K562 (cell line): ENCODE results near the gene FOCAD. TPM values are rescaled to one million over a fixed set of nuclear protein-coding genes. Genes with fewer than 3 reads are reported as not detected.

Experiments
- ATAC-seq: fragments of 200-7000 bp; cut with Tn5 transposase; 3 replicates; pipeline ENCODE4 v1.9.1; 2020; ENCODE audit warnings: moderate library complexity
- BruUV-seq: library from RNA; stranded (reverse); fragments of 400-500 nt; replicated peaks from 2 replicates; lab custom pipeline; 2021; lab: Mats Ljungman, UMichigan
- CTCF ChIA-PET: fragments of 300-600 bp; formaldehyde crosslinking; extraction: SDS; loops from one replicate; lab custom pipeline; 2021; ENCODE audit warnings: low intra/inter-chr PET ratio; lab: Yijun Ruan, JAX
- POLR2A ChIA-PET: fragments of 300-600, 350-650 bp; sonication (Branson Sonifier 250); formaldehyde crosslinking; extraction: SDS; loops from one replicate; lab custom pipeline; 2021; ENCODE audit warnings: antibody characterized with exemption, inconsistent platforms; lab: Yijun Ruan, JAX
- DNase-seq, 4 experiments: peaks; one replicate each; pipeline versions ENCODE4 v3.0.0 to v3.0.0-alpha.2; 2011 to 2018; ENCODE audit warnings: low spot score in 3 of 4, mixed read lengths in 3 of 4; ENCODE audit errors: extremely low read depth in 1 of 4
- FAIRE-seq: peaks from 2 replicates; lab custom pipeline; 2011; peaks lifted over from hg19 to GRCh38; lab: Jason Lieb, UNC
- H2AFZ ChIP-seq: 2 replicates; pipeline ENCODE4 v1.6.0; 2011; ENCODE audit warnings: low read depth, low read length, control low read depth, inconsistent platforms
- H3K27ac ChIP-seq: fragments of 200-600 bp; 3 replicates; pipeline ENCODE4 v1.8.0; 2011; ENCODE audit warnings: low read depth, mild to moderate bottlenecking, control low read depth, inconsistent platforms, low read length, moderate library complexity, mixed read lengths; ENCODE audit errors: extremely low read depth
- H3K27me3 ChIP-seq, 2 experiments: fragments of 300-600 bp in 1 of 2; 2 replicates in 1 of 2; 3 replicates in 1 of 2; pipeline versions ENCODE4 v1.6.0 to v1.8.0; 2011; ENCODE audit warnings: inconsistent platforms in 2 of 2, low read length in 2 of 2, mild to moderate bottlenecking in 1 of 2, mixed read lengths in 1 of 2, moderate library complexity in 1 of 2; ENCODE audit not compliant: control insufficient read depth in 2 of 2, insufficient read depth in 2 of 2
- H3K36me3 ChIP-seq: fragments of 300-600 bp; 3 replicates; pipeline ENCODE4 v1.8.0; 2011; ENCODE audit warnings: mild to moderate bottlenecking, low read length, inconsistent platforms; ENCODE audit not compliant: control insufficient read depth, insufficient read depth
- H3K4me1 ChIP-seq, 2 experiments: fragments of 200-600 bp in 1 of 2; replicated peaks in 1 of 2; 2 replicates in 1 of 2; 3 replicates in 1 of 2; pipeline versions ENCODE4 v1.5.1 to v1.8.0; 2011; ENCODE audit warnings: inconsistent platforms in 2 of 2, low read length in 2 of 2, mild to moderate bottlenecking in 1 of 2, mixed read lengths in 1 of 2, moderate library complexity in 1 of 2; ENCODE audit not compliant: control insufficient read depth in 2 of 2, insufficient read depth in 2 of 2
- H3K4me2 ChIP-seq: 2 replicates; pipeline ENCODE4 v1.6.1; 2011; ENCODE audit warnings: low read length, control low read depth, inconsistent platforms, mixed read lengths; ENCODE audit not compliant: insufficient read depth
- H3K4me3 ChIP-seq: fragments of 200-600 bp; sonication (generic), shearing (Covaris generic); 2 replicates; pipeline ENCODE4 v1.5.1; 2016; ENCODE audit warnings: control low read depth, inconsistent platforms
- H3K79me2 ChIP-seq: fragments of 200-600 bp; 3 replicates; pipeline ENCODE4 v1.8.0; 2011; ENCODE audit warnings: low read length, inconsistent platforms; ENCODE audit not compliant: control insufficient read depth, insufficient read depth
- H3K9ac ChIP-seq, 2 experiments: 2 replicates each; pipeline versions ENCODE4 v1.6.0 to v1.6.1; 2011; ENCODE audit warnings: low read depth in 2 of 2, low read length in 2 of 2, control low read depth in 1 of 2, inconsistent platforms in 1 of 2, mild to moderate bottlenecking in 1 of 2, mixed read lengths in 1 of 2; ENCODE audit not compliant: insufficient read depth in 1 of 2
- H3K9me1 ChIP-seq: one replicate; pipeline ENCODE4 v1.6.0; 2011; ENCODE audit warnings: inconsistent platforms, mild to moderate bottlenecking, low read length, moderate library complexity; ENCODE audit not compliant: control insufficient read depth, insufficient read depth
- H3K9me3 ChIP-seq: replicated peaks from 2 replicates; pipeline ENCODE4 v1.5.1; 2011; ENCODE audit warnings: low read depth, low read length, inconsistent platforms; ENCODE audit not compliant: control insufficient read depth, insufficient read depth
- H4K20me1 ChIP-seq: replicated peaks from 2 replicates; pipeline ENCODE4 v1.6.1; 2011; ENCODE audit warnings: low read length, inconsistent platforms, mixed read lengths; ENCODE audit not compliant: control insufficient read depth, insufficient read depth
- KAT8 ChIP-seq: fragments of 450-650 bp; IDR thresholded peaks from 2 replicates; pipeline ENCODE4 v1.6.1; 2016; ENCODE audit warnings: low read depth, mild to moderate bottlenecking
- KLF1 ChIP-seq: fragments of 450-650 bp; IDR thresholded peaks from 2 replicates; pipeline ENCODE4 v1.6.1; 2016; ENCODE audit warnings: missing genetic modification characterization, missing compliant biosample characterization
- NR0B1 ChIP-seq: fragments of 450-650 bp; IDR thresholded peaks from one replicate; pipeline ENCODE4 v1.6.1; 2018; ENCODE audit warnings: mild to moderate bottlenecking, moderate library complexity; ENCODE audit not compliant: partially characterized antibody
- PURB ChIP-seq: sonication (generic); formaldehyde crosslinking; IDR thresholded peaks from 2 replicates; pipeline ENCODE4 v1.9.0; 2021; ENCODE audit warnings: low read depth, mild to moderate bottlenecking, missing genetic modification reagents
- SIX5 ChIP-seq, 2 experiments: IDR thresholded peaks; 2 replicates each; pipeline ENCODE4 v1.6.1; 2011; ENCODE audit warnings: low read length in 2 of 2, borderline replicate concordance in 1 of 2, low read depth in 1 of 2, mild to moderate bottlenecking in 1 of 2, moderate library complexity in 1 of 2; ENCODE audit not compliant: insufficient read depth in 1 of 2
- TRIM28 ChIP-seq: fragments of 450-650 bp; IDR thresholded peaks from 2 replicates; pipeline ENCODE4 v1.6.1; 2017
- ZBTB1 ChIP-seq: sonication (generic); formaldehyde crosslinking; IDR thresholded peaks from 2 replicates; pipeline ENCODE4 v1.8.1; 2023; ENCODE audit warnings: missing genetic modification reagents, low read depth, mild to moderate bottlenecking, borderline replicate concordance
- ZNF77 ChIP-seq: fragments of 250-450 bp; sonication (Bioruptor Pico); IDR thresholded peaks from 2 replicates; pipeline ENCODE4 v1.5.0; 2020
- WGBS: fragments of 100-300 bp; shearing (Covaris generic); methylation state at CpG from one replicate; pipeline ENCODE4 v1.1.6; 2016; ENCODE audit warnings: low coverage, mixed read lengths; ENCODE audit not compliant: insufficient coverage; ENCODE audit errors: missing lambda C conversion rate; 5-methylcytosine and 5-hydroxymethylcytosine counted together
- in situ Hi-C: fragments of 300-500 bp; cut with MboI; formaldehyde crosslinking; loops from 4 replicates; pipeline ENCODE4 v1.15.0; 2018; ENCODE audit warnings: inconsistent platforms, mixed read lengths
- intact Hi-C: fragments of 100-400 bp; cut with micrococcal nuclease; formaldehyde crosslinking; loops from 2 replicates; pipeline ENCODE4 v1.14.2; 2022
- polyA plus RNA-seq, 8 experiments: library from polyadenylated mRNA; depleted of rRNA in 4 of 8; stranded (reverse) in 5 of 8; unstranded in 3 of 8; fragments of >200 nt; fragmentation: Nextera tagmentation in 2 of 8; fragmentation: Illumina TruSeq in 1 of 8; extraction: Ambion mirVana in 2 of 8; extraction: Trizol in 1 of 8; gene quantifications; 2 replicates each; pipeline versions ENCODE4 v1.2.1 to v1.2.3, GENCODE V29; 2011 to 2014; ENCODE audit warnings: inconsistent platforms in 1 of 8, missing spikeins in 1 of 8
- total RNA-seq, 7 experiments: library from RNA; depleted of rRNA in 6 of 7; stranded (reverse); fragments of >200 nt in 6 of 7; fragmentation: Illumina TruSeq in 2 of 7; extraction: Trizol in 2 of 7; gene quantifications; 2 replicates each; pipeline versions ENCODE4 v1.2.1 to v1.2.3, GENCODE V29; 2011 to 2021; ENCODE audit warnings: low replicate concordance in 1 of 7

FOCAD gene
- total and polyA plus RNA-seq, 9 of the 15 experiments (the other 6 are each of a cell fraction or from before 2014, with no cell fraction given) = 0.13 to 2.4 (median 1.6) TPM

GRCh38 chr9:20848490-20848889, 164.4 kb downstream of the FOCAD start (continued):
- TF ChIP-seq SIX5 (IDR thresholded peaks at IDR 0.05; ENCODE audit: borderline replicate concordance in 1 of 2, insufficient read depth in 1 of 2, low read depth in 1 of 2, low read length in 2 of 2) = no peak
- TF ChIP-seq ZBTB1 (CRISPR knock-in tag) = no peak
- TF ChIP-seq ZNF77 = no peak

GRCh38 chr9:20853866-20854265, 169.8 kb downstream of the FOCAD start:
- Histone ChIP-seq H3K4me1 (no peaks in the 10 kb centered on the region), H3K79me2 (no peaks in the 10 kb centered on the region), H3K27ac (no peak overlapping the region), H3K4me2 (no peak overlapping the region), H3K4me3 (no peak overlapping the region), H2AFZ (no peak overlapping the region), H3K9ac (no peak overlapping the region), H4K20me1 (no peaks in the 10 kb centered on the region), H3K9me3 (no peaks in the 10 kb centered on the region), H3K27me3 (no peaks in the 10 kb centered on the region), H3K9me1 (no peaks in the 10 kb centered on the region), H3K36me3 (no peaks in the 10 kb centered on the region)
- intact Hi-C loops (no loop called here), in situ Hi-C loops (no loop called here)
- no peak for ATAC-seq
- no TSS peak for BruUV-seq
- WGBS = no CpG with 5 or more reads among the region's 2 CpGs
- DNase-seq = no peak
- FAIRE-seq = no peak
- ChIA-PET CTCF (no interaction called here), POLR2A (no interaction called here)
- TF ChIP-seq TRIM28 (no peak), PURB (CRISPR knock-in tag) (no peak), NR0B1 (no peak), KLF1 (no peak), KAT8 (no peak)
